Keratinocyte (primary cell): Measurements from ENCODE around the gene FSIP2.

Experiments
- EZH2 ChIP-seq: IDR thresholded peaks from one replicate; pipeline ENCODE4 v1.6.1; 2012; ENCODE audit warnings: inconsistent platforms, mild to moderate bottlenecking, low read length, moderate library complexity
- TF ChIP-seq, protein P1 (sequence below), 3 experiments: IDR thresholded peaks in 1 of 3; conservative IDR thresholded peaks in 1 of 3; optimal IDR thresholded peaks in 1 of 3; 2 replicates in 2 of 3; 3 replicates in 1 of 3; pipeline versions ENCODE3 to v1.5.1; 2011; ENCODE audit warnings: low read length in 3 of 3, mild to moderate bottlenecking in 3 of 3, moderate library complexity in 2 of 3, control low read depth in 1 of 3, inconsistent platforms in 1 of 3; ENCODE audit not compliant: insufficient read depth in 2 of 3; ENCODE audit errors: extremely low read depth in 1 of 3

DNA sequence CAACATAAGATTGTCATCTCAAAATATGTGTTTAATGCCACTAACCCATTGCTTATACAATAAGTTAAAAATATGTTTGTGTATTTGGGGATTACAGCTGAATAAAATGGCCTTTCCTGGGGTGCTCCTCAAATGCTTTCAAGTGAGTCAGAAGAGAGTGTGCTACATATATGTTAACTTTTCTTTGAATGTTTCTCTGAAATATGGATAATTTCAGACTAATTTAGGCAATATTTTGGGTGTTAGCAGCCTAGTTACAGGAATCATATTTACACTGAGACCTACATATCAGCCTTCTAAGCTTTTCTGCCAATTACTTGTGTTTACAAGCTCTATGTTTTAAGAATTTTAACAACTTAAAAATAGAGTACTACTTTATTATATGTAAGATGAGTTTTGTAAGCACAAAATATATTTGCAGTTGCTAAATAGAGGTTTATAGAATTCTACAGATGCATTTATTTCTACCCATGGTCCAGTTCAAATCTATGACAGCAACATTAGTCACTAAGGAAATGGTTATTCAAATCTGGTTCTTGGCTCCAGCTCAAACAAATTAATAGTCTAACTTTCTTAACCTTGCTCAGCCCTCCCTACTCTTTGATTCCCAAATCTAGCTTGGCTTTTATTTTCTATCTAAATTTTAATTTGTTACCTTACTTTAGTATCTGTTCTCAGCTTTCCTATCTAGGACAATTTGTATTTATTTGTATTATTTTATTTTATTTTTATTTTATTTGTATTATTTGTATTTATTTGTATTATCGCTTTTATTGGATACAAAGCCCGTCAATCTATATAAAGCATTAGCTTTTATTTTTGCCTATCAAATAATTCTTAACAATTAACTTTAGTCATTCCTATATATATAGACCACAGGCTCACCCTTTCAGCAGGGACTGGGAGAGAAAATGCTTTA lies 48.9 kb downstream of the FSIP2 start:
- TF ChIP-seq, protein P1, sequence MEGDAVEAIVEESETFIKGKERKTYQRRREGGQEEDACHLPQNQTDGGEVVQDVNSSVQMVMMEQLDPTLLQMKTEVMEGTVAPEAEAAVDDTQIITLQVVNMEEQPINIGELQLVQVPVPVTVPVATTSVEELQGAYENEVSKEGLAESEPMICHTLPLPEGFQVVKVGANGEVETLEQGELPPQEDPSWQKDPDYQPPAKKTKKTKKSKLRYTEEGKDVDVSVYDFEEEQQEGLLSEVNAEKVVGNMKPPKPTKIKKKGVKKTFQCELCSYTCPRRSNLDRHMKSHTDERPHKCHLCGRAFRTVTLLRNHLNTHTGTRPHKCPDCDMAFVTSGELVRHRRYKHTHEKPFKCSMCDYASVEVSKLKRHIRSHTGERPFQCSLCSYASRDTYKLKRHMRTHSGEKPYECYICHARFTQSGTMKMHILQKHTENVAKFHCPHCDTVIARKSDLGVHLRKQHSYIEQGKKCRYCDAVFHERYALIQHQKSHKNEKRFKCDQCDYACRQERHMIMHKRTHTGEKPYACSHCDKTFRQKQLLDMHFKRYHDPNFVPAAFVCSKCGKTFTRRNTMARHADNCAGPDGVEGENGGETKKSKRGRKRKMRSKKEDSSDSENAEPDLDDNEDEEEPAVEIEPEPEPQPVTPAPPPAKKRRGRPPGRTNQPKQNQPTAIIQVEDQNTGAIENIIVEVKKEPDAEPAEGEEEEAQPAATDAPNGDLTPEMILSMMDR (optimal IDR thresholded peaks at IDR 0.05 in 1 of 3, IDR thresholded peaks at IDR 0.05 in 1 of 3, conservative IDR thresholded peaks at IDR 0.05 in 1 of 3; ENCODE audit: extremely low read depth in 1 of 3, insufficient read depth in 2 of 3, low read length in 3 of 3), result no peak
- TF ChIP-seq EZH2, result no peak
